Activated CD4-positive, CD25-positive, alpha-beta regulatory T cell treated with anti-CD3 and anti-CD28 coated beads, Interleukin-2, amount 50 U/mL, for 72 hours (primary cell): ENCODE data around the gene TRAP1.
"Not testable (repeated sequence)": the region's sequence is repeated elsewhere in the genome, so short reads cannot be mapped to it uniquely, and the experiment has no call there.

ENCODE experiments used
- DNase-seq: peaks from one replicate; pipeline ENCODE4 v3.0.0; 2021

Gene TRAP1

DNA sequence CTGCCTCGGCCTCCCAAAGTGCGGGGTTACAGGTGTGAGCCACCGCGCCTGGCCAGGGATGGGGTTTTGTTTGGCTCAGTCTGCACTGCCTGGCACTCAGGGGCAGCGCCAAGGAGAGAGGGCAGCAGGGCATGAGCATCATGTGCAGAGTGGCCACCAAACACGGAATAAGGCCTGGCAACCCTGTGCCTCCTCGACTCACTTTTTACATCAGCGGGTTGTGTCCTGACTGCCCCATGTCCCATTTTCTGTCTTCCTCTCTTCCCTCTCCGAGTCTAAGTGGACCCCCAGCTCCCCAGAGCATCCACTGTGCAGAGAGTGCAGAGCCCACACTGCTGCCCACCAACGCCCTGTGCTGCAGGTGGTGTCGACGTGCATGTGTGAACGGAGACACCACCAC is 18.2 kb upstream of the TRAP1 start:
- no peak for DNase-seq

DNA sequence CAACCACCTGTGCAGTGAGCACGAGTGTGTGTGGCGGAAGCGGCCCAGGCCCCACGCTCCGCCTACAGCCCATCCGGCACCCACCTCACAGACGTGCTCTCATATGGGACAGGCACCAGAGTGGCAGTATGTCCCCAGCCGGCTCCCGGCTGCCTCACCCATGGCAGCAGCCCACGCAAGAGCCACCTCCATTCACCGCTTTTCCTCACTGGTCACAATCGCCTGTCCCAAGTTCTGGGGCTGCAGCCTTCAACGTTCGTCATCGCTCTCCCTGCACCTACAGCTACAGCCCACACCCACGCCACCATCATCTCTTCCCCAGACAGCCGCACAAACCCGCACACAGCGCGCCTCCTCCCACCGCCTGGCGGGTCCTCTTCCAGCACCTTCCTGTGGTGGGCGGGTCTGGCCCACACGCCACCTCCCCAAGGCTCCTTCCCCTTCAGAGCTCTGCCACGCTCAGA is 17.5 kb upstream of the TRAP1 start:
- no peak for DNase-seq

DNA sequence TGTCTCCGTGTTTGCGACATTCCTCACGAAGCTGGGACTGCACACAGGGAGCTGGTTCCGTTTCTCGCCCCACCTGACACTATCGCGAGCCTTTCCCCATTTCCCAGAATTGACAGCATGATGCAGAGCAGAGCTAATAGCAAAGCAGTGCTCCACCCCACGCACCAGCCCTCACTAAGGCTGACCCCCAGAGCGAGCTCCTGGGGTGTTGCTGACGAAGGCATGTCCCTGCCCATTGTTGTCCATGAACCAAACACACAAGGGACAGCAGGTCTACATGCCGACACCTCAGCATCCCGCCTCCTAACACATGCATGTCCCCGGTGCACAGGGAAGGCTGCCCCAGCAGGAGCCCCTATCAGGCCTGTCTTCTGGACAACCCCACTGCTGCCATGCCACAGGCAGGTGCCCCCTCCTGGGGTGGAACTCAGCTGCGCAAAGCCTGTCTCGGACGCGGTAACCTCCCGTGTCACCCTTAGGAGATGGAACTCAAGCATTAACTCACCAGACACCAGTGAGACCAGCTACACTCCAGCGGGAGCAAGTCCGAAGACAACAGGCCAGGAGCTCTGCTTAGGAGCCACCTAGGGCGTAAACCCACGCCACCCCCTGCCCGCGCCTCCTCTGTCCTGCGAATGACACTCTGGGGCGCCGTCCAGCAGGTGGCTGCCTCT is 16.9 kb upstream of the TRAP1 start:
- no peak for DNase-seq

DNA sequence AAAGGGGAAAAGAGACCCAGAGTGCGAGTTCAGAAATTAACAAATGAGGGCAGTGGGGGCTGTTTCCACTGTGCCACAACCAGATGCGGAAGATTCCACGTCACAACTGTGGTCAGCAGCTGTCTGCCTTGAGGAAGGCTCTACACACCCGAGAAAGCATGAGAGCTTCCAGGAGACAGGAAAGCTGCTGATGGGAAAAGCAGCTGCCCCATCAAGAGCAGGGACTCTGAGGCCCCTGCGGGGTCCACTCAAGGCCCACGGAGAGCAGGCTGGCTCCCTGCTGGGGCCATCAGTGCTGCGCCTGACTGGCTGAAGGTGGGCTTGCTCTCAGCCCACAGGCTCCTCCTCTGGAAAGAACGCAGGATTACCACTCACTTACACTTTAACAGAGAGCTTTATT is 14.8 kb upstream of the TRAP1 start:
- no peak for DNase-seq

DNA sequence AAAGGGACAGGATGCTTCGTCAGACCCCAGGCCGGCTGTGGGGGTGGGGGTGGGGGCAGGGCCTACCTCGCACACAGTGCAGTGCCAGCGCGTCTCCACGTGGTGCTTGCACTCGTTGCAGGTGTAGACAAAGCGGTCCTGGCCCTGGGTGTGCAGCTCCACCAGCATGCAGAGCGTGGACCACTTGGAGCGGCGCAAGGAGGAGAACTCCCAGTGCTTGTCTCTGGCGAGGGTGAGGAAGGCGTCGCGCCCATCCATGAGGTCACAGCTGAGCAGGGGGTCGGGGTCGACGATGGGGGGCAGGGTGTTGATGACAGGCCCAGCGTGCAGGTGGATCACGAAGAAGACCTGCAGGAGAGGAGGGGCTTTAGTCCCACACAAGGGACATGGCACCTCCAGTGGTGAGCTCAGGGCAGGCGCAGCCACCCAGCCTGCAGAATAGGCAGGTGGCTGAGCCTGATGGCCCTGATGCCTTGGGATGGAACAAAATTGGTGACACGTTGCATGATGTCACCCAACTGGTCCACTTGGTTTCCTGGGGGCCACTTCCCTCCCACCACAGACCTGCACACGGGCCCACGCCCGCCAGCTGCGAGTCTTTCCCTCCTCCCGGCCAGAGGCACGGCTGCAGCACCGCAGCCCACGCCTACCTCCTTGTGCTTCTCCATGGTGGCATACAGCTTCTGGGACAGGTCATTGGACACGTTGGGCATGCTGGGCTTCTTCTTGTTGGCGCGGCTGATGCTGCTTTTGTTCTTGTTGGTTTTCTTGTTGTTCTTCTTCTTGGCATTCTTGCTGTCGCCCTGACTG is 14.0 kb upstream of the TRAP1 start:
- DNase-seq: no peak

DNA sequence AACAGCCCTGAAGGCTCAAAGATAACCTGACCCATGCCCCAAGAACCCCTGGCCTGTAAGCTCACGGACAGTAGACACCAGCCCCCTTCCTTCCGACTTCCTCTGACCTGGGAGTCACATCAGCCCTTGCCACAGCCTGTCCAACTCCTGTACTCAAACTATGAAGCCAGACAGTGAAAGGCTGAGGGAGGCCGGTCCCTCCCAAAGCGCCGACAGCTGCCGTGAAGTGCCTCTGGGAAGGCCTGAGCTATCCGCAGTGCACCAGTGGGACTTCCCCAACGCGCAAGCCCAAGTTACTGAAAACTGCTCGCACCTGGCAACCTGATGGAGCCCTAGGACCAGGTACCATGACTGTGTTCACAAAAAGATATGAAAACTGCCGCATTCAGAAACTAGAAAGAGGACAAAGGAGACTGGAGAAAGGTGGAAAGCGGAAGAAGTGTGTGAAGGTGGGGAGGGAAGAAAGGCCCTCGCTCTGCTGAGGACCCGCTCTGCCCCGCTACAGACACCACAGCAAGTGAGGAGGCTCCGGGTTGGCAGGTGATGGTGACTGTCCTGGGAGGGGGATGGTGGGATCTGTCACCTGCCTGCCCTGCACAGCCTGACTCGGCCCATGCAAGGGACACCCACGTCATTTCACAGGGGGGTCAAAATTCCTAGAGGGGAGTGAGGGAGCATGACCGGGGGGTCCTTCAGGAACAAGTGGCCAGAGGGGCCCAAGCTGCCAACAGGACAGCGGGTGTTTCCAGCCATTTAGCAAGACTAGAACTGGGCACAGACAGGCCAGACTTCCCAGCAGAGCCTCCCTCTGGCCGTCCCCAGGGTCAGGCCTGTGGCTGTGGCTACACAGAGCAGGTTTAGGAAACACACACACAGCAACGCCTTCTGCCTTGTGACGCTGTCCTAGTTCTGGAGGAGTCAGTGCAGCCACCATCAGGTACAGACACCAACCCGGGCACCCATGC is 13.1 kb upstream of the TRAP1 start:
- no peak for DNase-seq

DNA sequence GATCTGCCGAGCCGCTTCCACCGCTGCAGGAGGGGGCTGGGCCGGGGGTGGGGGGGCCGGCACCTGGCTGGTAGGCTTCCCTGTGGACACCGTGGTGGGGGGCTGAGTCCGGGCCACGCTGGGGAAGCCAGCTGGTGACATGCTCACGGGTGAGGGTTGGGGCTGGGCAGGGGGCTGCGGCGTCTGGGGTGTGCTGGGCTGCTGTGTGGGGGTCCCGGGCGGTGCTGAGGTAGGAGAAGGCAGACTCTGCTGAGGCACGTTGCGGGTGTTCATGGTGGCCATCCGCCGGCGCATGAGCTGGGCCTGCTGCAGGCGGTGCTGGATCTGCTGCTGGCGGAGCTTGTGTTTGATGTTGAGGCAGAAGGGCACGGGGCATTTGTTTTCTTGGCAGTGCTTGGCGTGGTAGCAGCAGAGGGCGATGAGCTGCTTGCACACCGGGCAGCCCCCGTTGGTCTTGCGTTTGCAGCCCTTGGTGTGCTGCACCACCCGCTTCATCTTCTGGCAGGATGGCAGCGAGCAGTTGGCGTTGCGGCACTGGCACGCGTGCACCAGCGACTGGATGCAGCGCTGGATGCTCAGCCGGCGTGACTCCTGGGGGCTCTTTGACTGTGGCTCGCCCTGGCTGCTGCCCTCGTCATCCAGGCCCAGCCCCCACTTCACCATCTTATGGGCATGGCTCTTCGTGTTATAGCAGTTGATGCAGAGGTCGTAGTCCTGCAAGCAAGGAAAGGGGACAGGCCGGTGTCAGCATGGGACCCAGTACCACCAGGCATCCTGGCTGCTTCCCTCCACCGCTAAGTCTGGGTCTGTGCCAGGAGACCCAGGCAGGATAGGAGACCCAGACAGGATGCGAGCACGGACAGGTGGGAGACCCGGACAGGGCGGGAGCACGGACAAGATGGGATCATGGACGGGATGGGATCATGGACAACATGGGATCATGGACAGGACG is 12.1 kb upstream of the TRAP1 start:
- no peak for DNase-seq

DNA sequence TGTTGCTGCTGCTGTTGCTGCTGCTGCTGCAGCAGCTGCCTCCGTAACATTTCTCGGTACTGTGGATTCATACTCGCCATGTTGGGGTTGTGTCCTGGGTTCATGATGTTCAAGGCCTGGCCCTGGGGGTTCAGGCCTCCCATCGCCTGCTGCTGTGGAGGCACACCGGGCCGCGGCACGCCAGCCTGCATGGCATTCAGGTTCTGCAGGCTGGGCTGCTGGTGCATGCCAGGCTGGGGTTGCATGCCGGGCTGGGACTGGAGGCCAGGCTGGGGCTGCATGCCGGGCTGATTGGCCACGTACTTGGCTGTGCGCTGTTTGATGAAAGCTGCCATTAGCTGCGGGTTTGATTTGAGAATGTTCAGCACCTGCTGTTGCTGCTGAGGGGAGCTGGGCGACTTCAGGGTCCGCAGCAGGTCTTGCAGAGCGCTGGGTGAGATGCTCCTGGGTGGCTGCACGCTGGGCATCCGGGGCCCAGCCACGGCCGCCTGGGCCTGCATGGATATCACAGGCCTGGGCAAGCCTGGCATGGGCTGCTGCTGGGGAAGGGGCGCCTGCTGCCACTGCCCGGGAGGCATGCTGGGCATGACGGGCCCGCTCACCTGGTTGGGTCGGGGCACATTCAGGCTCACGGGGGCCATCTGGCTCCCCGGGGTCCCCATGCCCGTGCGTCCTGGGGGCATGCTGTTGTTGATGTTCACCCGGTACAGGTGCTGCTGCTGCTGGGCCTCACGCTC is 11.3 kb upstream of the TRAP1 start:
- DNase-seq: no peak

DNA sequence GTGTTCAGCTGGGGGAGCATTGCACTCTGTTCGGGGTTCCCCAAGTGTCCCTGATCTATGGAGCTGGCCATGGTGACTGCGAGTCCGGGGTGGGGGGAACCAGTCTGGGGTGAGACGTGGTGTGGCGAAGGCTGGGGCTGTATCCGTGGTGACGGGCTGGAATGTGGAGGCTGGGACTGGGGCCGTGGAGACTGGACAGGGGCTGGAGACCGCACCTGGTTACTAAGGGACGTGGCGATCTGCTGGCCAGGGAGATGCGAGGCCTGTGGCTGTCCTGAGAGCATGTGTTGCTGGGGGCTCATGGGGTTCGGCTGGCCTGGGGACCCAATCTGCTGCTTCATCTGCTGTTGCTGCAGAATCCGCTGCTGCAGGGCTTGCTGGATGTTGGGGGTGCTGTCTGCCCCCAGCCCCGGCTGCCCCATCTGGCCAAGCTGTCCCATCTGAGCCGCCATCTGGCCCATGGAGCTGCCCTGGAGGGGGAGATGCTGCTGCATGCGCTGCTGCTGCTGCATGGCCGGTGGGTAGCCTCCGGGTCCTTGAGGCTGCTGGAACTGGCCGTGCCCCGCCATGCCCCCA is 10.6 kb upstream of the TRAP1 start:
- DNase-seq: no peak

DNA sequence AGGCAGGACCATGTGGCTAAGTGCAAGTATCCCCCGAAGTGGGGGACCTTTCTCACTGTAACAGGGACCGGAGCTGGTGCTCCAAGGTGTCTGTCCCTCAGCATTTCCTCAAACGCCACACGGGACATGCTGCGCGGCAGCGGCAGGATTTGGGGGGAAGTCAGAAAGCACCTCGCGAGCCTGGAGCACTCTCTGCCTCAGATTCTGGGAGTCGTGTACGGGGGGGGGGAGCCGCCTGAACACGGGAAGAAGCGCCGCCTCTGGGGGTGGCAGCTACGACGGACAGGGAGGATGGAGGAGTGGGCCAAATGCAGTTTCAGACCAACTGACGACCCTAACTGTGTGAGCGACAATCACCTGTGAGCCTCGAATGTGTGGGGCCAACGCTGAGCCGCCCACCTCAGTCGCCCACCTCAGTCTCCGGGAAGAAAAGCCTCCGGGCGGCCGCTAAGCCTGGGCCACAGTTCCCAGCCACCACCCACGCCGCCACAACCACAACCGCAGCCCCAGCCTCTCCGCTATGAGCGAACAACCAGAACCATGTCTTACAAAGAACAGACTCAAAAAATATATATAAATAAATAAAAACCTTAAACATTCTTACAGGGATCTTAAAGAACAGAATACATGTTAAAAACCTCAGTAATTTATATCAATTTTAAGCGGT is 8.8 kb upstream of the TRAP1 start:
- no peak for DNase-seq

DNA sequence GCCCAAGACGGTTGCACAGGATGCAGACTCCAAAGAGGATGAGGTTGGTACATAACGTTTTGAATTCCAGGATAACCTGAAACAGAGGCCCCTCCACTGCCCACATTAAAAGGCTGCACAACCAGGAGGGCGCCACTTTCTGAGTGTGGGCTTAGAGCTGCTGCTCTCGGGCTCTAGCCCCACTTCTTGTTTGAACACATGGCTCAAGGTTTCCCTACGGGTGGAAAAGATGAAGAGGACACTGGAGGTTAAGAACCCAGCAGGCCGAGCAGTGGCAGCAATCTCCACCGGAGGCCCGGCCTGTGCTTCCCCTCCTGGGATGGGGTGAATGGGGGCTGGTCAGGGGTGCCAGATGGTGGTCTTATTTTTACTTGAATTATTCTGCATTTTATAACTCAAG is 8.0 kb upstream of the TRAP1 start:
- DNase-seq: no peak

DNA sequence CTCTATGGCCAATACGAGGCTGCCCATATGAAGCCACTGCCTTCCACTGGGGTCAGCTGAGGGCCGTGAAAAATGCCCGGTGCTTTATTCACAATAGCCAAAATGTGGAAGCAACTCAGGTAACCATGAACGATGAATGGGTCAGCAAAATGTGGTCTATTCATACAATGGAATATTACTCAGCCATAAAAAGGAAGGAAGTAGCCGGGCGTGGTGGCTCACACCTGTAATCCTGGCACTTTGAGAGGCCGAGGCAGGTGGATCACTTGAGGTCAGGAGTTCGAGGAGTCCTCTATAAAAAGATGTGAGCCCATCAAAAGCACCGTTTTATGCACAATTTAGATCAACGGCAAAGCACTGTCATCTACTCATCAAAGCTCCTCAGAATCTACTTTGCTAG is 5.2 kb upstream of the TRAP1 start:
- DNase-seq: no peak

DNA sequence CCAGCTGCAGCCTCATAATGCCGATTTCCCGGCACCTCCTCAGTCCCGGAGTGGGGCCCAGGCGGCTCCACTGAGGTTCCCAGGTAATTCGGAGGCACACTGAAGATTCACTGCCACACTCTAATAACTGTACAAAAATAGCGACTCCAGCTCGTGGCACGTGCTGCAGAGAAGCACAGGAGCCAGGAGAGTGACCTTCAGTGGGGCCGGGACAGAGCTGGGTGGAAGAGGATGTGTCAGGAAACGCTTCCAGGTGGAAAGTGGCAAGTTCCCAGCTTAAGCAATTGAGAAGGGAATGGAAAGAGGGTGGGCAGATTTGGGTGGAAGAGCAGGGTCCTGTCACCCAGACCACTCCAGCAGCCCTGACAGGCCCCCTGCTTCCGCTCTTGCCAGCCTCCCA is 3.1 kb upstream of the TRAP1 start:
- DNase-seq: no peak

DNA sequence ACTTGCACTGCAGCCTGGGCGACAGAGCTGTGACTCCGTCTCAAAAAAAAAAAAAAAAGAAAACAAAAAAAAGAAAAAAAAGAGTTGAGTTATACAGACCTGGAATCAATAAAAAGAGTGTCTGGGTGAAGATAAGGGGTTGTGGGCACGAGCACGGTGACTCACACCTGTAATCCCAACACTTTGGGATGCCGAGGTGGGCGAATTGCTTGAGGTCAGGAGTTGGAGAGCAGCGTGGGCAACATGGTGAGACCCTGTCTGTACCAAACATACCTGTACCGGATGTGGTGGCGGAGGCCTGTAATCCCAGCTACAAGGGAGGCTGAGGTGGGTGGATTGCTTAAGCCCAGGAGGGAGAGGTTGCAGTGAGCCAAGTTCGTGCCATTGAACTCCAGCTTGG is 1.3 kb upstream of the TRAP1 start:
- no peak for DNase-seq

DNA sequence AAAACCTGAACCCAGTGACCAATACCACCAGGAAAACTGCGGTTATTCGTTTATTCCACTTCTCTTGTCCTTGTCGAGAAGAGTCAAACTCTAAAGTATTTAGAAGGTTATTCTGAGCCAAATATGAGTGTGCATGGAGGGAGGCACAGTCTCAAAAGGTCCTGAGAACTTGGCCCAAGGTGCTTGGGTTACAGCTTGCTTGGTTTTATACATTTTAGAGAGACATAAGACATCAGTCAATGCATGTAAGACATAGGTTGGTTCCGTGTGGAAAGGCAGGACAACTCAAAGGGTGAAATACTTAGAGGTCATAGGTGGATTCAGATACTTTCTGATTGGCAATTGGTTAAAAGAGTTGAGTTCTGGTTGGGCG is 681 bp upstream of the TRAP1 start:
- no peak for DNase-seq

DNA sequence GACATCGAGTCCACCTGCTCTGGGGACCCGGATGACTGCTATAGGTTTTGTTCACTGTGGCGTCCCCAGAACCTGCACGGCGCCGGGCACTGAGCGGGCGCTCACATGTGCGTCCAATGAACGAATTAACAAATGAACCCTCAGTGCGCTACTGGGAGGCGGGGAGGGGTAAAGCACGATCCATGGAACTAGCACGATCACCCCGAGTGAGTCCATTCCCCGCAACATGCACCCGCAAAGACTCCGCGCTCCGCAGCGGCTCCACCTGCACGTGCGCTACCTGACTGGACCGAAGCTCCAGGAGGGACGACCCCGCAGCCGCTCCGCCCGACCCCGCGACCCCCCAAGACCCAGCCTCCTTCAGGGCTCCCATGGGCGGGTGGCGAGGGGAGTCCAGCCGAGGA is 491 bp downstream of the TRAP1 start:
- DNase-seq: peak; percentile 59

DNA sequence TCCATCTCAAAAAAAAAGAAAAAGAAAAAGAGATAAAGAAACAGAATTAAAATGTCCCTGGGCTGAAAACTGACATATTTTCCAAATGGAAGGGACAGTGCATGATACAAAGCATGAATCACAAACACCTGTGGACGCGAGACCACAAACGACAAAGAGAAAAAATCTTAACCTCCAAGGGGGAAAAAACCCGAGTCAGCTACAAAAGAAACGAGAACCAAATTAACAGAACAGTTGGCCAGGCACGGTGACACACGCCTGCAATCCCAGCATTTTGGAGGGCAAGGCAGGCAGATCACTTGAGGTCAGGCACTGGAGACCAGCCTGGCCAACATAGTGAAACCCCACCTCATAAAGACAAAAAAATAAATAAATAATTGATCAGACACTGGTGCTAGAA is 1.9 kb downstream of the TRAP1 start:
- no peak for DNase-seq

DNA sequence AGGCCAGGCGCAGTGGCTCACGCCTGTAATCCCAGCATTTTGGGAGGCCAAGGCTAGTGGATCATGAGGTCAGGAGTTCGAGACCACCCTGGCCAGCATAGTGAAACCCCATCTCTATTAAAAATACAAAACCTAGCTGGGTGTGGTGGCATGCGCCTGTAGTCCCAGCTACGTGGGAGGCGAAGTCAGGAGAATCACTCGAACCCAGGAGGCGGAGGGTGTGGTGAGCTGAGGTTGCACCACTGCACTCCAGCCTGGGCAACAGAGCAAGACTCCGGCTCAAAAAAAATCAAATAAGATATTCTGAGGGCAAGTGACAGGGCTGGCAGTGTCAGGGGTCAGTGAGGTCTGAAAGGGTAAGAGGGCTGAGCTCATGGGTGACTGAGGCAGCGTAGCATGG is 2.9 kb downstream of the TRAP1 start:
- not testable (repeated sequence) for DNase-seq

DNA sequence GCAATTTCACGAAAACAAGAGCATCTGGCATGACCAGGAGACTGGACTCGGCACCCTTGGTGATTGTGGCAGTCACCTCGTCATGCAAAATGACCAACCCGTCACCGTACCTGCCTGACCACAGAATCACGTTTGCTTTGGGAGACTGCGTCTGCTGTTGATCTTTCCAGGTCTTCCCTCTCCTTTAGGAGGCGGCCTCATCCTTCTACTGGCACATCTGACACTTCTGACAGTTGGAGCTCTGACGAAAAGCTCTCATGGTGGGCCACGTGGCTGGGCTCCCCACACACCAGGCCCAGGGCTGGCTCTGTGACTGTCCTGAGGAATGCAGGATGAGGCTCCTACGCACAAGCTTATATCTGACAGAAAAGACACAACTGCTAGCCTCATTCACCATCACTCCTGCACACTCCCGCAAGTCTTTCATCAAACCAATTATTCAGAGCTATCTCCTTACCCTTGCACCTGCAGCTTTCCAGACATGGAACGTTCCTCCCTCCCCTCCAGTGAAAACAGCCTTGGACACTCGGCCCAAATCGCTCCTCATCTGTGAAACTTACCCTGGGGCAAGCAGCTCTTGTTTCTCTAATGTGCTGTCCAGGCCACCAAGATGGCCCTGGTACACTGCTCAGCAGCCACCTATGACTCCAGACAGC is 3.6 kb downstream of the TRAP1 start:
- DNase-seq: no peak

DNA sequence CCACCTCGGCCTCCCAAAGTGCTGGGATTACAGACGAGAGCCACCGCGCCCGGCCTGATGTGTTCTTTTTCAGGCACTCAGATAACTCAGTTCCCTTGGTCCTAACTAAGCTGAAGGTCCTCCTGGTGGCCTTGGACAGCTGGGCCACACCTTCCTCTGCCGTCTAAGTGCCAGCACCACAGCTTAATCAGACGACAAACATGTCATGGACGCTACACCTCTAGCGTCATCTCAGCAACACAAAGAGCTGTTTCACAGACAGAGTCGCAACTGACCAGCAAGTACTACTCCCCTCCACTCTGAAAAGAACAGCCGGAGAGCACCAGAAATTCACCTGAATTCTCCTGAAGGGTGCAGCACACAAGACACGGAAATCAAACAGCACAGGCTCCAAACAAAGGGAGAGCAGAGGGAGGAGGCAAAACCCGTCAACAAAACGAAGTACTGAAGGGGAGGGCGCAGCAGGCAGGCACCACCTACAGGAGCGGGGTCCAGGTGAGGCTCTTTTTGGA is 4.4 kb downstream of the TRAP1 start:
- DNase-seq: no peak
